ENCODE data around the gene GSDME. TPM values are rescaled to one million over a fixed set of nuclear protein-coding genes. Genes with fewer than 3 reads are reported as not detected.

GSDME gene
- total and polyA plus RNA-seq, 4 donors = 3.2 to 4.0 (median 3.7) TPM

- no peak for TF ChIP-seq REST (IDR thresholded peaks at IDR 0.05)
These were observed 103.0 kb downstream of the GSDME start (continued) for GRCh38 chr7:24654305-24654704.

- no peak overlapping the region for H3K27ac ChIP-seq (ENCODE audit: low read depth in 1 of 2, low read length in 2 of 2)
- 68% methylated on average over 4 of the region's 4 CpGs for WGBS
- no peak for TF ChIP-seq JUND (IDR thresholded peaks at IDR 0.05)
- no peak for TF ChIP-seq SP1 (IDR thresholded peaks at IDR 0.05)
- TF ChIP-seq FOXA2 (IDR thresholded peaks at IDR 0.05) = no peak
- no peak for TF ChIP-seq FOXA1 (IDR thresholded peaks at IDR 0.05)
- TF ChIP-seq MAX (IDR thresholded peaks at IDR 0.05) = no peak
- TF ChIP-seq HNF4G (IDR thresholded peaks at IDR 0.05) = no peak
- no peak for TF ChIP-seq TAF1 (conservative IDR thresholded peaks at IDR 0.05)
- no peak for TF ChIP-seq ATF3 (IDR thresholded peaks at IDR 0.05)
- TF ChIP-seq, protein P1, sequence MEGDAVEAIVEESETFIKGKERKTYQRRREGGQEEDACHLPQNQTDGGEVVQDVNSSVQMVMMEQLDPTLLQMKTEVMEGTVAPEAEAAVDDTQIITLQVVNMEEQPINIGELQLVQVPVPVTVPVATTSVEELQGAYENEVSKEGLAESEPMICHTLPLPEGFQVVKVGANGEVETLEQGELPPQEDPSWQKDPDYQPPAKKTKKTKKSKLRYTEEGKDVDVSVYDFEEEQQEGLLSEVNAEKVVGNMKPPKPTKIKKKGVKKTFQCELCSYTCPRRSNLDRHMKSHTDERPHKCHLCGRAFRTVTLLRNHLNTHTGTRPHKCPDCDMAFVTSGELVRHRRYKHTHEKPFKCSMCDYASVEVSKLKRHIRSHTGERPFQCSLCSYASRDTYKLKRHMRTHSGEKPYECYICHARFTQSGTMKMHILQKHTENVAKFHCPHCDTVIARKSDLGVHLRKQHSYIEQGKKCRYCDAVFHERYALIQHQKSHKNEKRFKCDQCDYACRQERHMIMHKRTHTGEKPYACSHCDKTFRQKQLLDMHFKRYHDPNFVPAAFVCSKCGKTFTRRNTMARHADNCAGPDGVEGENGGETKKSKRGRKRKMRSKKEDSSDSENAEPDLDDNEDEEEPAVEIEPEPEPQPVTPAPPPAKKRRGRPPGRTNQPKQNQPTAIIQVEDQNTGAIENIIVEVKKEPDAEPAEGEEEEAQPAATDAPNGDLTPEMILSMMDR (IDR thresholded peaks at IDR 0.05; ENCODE audit: low read depth, low read length, missing input control) = no peak
- no peak for TF ChIP-seq RAD21 (IDR thresholded peaks at IDR 0.05)
- no peak for TF ChIP-seq REST (IDR thresholded peaks at IDR 0.05)
- TF ChIP-seq YY1 (IDR thresholded peaks at IDR 0.05) = no peak
- no peak for TF ChIP-seq GABPA (IDR thresholded peaks at IDR 0.05 in 1 of 2, conservative IDR thresholded peaks at IDR 0.05 in 1 of 2)
- TF ChIP-seq, protein P2, sequence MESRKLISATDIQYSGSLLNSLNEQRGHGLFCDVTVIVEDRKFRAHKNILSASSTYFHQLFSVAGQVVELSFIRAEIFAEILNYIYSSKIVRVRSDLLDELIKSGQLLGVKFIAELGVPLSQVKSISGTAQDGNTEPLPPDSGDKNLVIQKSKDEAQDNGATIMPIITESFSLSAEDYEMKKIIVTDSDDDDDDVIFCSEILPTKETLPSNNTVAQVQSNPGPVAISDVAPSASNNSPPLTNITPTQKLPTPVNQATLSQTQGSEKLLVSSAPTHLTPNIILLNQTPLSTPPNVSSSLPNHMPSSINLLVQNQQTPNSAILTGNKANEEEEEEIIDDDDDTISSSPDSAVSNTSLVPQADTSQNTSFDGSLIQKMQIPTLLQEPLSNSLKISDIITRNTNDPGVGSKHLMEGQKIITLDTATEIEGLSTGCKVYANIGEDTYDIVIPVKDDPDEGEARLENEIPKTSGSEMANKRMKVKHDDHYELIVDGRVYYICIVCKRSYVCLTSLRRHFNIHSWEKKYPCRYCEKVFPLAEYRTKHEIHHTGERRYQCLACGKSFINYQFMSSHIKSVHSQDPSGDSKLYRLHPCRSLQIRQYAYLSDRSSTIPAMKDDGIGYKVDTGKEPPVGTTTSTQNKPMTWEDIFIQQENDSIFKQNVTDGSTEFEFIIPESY (IDR thresholded peaks at IDR 0.05) = no peak
- no peak for TF ChIP-seq EGR1 (IDR thresholded peaks at IDR 0.05; ENCODE audit: low read depth in 2 of 2)
- TF ChIP-seq RXRA (IDR thresholded peaks at IDR 0.05) = no peak
- TF ChIP-seq HNF4A (conservative IDR thresholded peaks at IDR 0.05) = no peak
- TF ChIP-seq NR2F2 (IDR thresholded peaks at IDR 0.05) = no peak
- no peaks in the 10 kb centered on the region for H3K27me3 ChIP-seq (ENCODE audit: control insufficient read depth in 4 of 4, insufficient read depth in 4 of 4, low read length in 3 of 4)
- no peaks in the 10 kb centered on the region for H3K9me3 ChIP-seq (ENCODE audit: control insufficient read depth in 4 of 4, low read length in 3 of 4)
- peaks cover 0 to 2% (median 0%) of the 10 kb centered on the region in 4 donors for H3K4me1 ChIP-seq (ENCODE audit: control insufficient read depth in 4 of 4, insufficient read depth in 4 of 4, low read length in 3 of 4)
- no peak overlapping the region for H3K4me3 ChIP-seq (ENCODE audit: low read depth in 1 of 3, low read length in 3 of 3)
- no peak overlapping the region for H3K9ac ChIP-seq (ENCODE audit: low read depth in 1 of 2, low read length in 2 of 2)
- DNase-seq (ENCODE audit: low spot score) = no peak
- H3K36me3 ChIP-seq (ENCODE audit: control insufficient read depth in 4 of 4, insufficient read depth in 3 of 4, low read depth in 1 of 4, low read length in 3 of 4) = no peaks in the 10 kb centered on the region
These were observed 103.8 kb downstream of the GSDME start for GRCh38 chr7:24653316-24654085.

All from liver (tissue), 9 donors.